Stimulated activated memory B cell treated with anti-CD40 and anti-IgM and Interleukin-4, amounts not matched to agents 10 μg/mL and 1 μg/mL and 100 μg/mL, for 72 hours (primary cell): ENCODE results near the gene SLIT2.

Experiments used
- ATAC-seq: fragments of 150-1000 bp; cut with Tn5 transposase; 2 replicates; pipeline ENCODE4 v1.10.0; 2021
- H3K27ac Mint-ChIP-seq: one replicate; pipeline ENCODE4 v1.8.0; 2022; ENCODE audit warnings: mild to moderate bottlenecking, mixed read lengths
- H3K27me3 Mint-ChIP-seq: one replicate; pipeline ENCODE4 v1.8.0; 2022; ENCODE audit warnings: mixed read lengths
- H3K36me3 Mint-ChIP-seq: one replicate; pipeline ENCODE4 v1.8.0; 2022; ENCODE audit warnings: mixed read lengths
- H3K4me1 Mint-ChIP-seq: one replicate; pipeline ENCODE4 v1.8.0; 2022; ENCODE audit warnings: mixed read lengths
- H3K4me3 Mint-ChIP-seq: one replicate; pipeline ENCODE4 v1.8.0; 2022; ENCODE audit warnings: mild to moderate bottlenecking, moderate library complexity, mixed read lengths
- H3K9me3 Mint-ChIP-seq: one replicate; pipeline ENCODE4 v1.8.0; 2022; ENCODE audit warnings: mixed read lengths

SLIT2 gene

DNA sequence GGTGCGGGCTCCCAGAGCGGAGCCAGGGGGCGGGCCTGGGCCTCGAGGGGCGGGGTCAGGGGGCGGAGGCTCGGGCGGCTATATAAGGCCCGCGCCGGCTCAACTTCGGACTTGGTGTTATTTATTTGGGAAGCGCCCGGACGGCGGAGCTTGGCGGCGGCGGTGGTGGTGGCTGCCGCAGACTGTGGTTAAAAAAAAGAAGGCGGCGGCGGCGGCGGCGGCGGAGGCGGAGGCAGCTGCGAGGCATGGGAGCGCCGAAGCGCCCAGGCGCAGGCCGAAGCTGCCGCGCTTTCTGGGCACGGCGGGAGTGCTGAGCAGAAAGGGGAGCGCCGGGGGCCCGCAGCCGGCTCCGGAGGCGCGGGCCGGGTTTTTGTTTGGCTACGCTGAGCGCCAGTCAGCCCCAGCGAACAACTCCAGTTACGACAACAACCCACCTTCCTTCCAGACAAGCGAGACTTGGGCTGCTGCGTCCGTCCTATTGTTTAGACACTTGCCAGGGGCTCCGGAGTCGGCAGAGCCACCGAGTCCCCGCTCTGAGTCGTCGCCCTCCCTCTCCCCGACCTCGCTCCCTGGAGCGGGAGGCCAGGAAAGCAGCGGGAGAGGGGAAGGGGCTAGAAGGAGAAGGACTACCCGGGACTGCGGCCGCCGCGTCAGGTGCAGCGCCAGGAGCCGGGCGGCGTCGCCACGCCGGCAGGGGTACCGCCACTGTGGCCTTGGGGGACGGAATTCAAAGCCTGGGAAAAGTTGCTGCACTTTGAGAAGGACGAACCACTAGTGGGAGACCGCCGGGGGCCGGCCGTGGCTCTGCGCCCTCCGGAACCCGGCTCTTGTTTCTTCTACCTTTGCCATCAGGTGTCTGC lies at the start of gene SLIT2:
Gene SLIT2 (plus strand): TSS at position 110 of the 860 bp plus-strand sequence. CDS start 1,911 bp downstream, outside the sequence.
- Mint-ChIP-seq H3K27me3 (peaks cover 49% of the 10 kb centered on the region), H3K4me1 (peaks cover 38% of the 10 kb centered on the region), H3K4me3 (peak within 1 kb of the TSS; percentile 74), H3K9me3 (no peaks in the 10 kb centered on the region), H3K27ac (no peak within 1 kb of the TSS), H3K36me3 (no peaks in the 10 kb centered on the region)
- peak; percentile 54 for ATAC-seq

DNA sequence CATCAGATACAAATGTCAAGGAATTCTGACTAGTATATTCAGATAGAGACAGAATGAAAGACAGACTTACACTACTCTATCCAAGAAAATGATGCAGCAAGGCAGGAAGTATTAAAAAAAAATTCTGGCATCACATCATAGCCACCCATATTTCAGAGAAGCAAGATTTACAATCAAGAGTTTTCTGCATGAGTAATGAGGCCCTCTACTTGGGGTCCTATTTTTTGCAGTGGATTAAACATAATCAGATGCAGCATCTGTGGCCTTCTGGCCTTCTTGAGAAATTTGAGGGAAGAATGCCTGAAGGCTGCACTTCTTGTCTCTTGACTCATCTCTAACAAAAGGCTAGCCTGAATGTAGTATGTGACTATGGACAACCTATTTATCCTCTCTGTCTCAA lies 48.2 kb upstream of the SLIT2 start:
- no peak overlapping the region for H3K27ac Mint-ChIP-seq
- H3K4me1 Mint-ChIP-seq = no peaks in the 10 kb centered on the region
- H3K27me3 Mint-ChIP-seq = no peaks in the 10 kb centered on the region
- no peak for ATAC-seq
- H3K4me3 Mint-ChIP-seq = no peak overlapping the region
- no peaks in the 10 kb centered on the region for H3K36me3 Mint-ChIP-seq
- H3K9me3 Mint-ChIP-seq = no peaks in the 10 kb centered on the region

DNA sequence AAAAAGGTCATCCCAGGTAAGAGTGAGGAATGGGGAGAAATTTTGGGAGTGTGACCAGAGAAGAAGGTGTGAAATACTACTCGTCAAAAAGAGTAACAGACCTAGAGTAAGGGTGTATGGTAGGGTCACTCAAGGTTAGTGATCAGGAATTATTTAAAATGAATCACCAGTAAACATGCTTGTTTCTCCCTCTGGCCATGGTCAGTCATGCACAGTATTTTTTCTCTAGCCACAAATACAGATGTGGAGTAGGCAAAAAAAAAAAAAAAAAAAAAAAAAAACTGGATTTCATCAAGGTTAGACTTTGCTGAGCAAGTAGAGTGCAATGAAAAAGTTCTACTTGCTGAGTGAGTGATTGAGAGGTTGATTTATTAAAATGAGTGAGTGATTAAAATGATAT lies 34.2 kb upstream of the SLIT2 start:
- no peaks in the 10 kb centered on the region for H3K36me3 Mint-ChIP-seq
- H3K27me3 Mint-ChIP-seq = no peaks in the 10 kb centered on the region
- ATAC-seq = no peak
- no peaks in the 10 kb centered on the region for H3K4me1 Mint-ChIP-seq
- peaks cover 6% of the 10 kb centered on the region for H3K9me3 Mint-ChIP-seq
- H3K27ac Mint-ChIP-seq = no peak overlapping the region
- H3K4me3 Mint-ChIP-seq = no peak overlapping the region

DNA sequence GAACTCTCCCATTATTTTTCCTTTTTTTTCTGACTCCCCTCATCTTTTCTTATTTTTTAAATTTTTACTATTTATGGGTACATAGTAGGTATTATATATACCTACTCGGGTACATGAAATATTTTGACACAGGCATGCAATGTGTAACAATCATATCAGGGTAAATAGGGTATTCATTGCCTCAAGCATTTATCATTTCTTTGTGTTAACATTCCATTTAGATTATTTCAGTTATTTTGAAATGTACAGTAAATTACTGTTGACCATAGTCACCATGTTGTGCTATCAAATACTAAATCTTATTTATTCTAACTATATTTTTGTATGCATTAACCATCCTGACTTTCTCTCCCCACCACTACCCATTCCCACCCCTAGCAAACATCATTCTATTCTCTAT lies 33.8 kb upstream of the SLIT2 start:
- Mint-ChIP-seq H3K4me1 (no peaks in the 10 kb centered on the region), H3K27ac (no peak overlapping the region), H3K4me3 (no peak overlapping the region), H3K9me3 (peaks cover 8% of the 10 kb centered on the region), H3K36me3 (no peaks in the 10 kb centered on the region), H3K27me3 (no peaks in the 10 kb centered on the region)
- no peak for ATAC-seq

GRCh38 chr4:20219521-20219920 lies 32.2 kb upstream of the SLIT2 start:
- peaks cover 8% of the 10 kb centered on the region for H3K9me3 Mint-ChIP-seq
- no peak overlapping the region for H3K27ac Mint-ChIP-seq
- H3K36me3 Mint-ChIP-seq = no peaks in the 10 kb centered on the region
- H3K4me3 Mint-ChIP-seq = no peak overlapping the region
- ATAC-seq = no peak
- no peaks in the 10 kb centered on the region for H3K4me1 Mint-ChIP-seq
- H3K27me3 Mint-ChIP-seq = no peaks in the 10 kb centered on the region

DNA sequence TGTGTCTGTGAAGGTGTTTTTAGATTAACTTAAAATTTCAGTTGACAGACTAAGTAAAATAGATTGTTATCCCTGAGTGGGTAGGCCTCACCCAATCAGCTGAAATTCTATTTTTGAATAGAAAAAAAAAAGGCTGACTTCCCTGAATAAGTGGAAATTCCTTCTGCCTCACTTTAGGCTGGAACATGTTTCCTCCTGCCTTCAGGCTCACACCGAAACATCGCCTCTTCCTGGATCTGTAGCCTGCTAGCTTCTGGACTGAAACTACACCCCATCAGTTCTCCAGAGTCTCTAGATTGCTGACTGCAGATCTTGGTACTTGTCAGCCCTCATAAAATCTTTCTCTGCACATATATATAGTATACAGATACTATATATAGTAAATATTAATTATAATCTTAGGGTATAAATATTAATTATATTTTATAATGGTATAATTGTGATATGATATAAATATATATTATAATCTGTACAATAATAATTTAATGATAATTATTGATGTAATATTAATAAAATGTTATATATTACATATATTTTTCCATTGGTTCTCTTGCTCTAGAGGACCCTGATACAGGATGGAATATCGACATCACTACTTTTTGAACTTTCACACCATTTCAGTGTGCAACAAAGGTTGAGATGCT lies 13.7 kb upstream of the SLIT2 start:
- H3K9me3 Mint-ChIP-seq = peaks cover 4% of the 10 kb centered on the region
- H3K4me3 Mint-ChIP-seq = no peak overlapping the region
- no peak for ATAC-seq
- H3K27ac Mint-ChIP-seq = no peak overlapping the region
- H3K36me3 Mint-ChIP-seq = no peaks in the 10 kb centered on the region
- no peaks in the 10 kb centered on the region for H3K4me1 Mint-ChIP-seq
- H3K27me3 Mint-ChIP-seq = no peaks in the 10 kb centered on the region

DNA sequence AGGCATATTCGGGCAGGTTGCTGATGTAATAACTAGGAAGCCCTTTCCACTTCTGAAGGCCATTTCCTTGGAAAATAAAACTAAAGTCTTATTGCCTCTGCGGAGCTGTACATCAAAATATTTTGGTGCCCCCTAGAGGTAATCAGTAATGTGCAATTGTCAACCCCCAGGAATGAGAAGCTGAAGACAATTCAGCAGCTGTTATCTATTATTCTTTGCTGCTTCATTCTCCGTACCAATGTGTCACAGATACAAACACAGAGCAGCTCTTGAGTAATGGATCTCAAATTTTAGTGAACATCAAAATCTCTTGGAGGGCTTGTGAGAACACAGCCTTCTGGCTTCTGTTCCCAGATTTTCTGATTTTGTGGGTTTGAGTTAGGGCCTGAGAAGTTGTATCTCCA lies 3.5 kb upstream of the SLIT2 start:
- no peak overlapping the region for H3K27ac Mint-ChIP-seq
- H3K27me3 Mint-ChIP-seq = peaks cover 24% of the 10 kb centered on the region
- no peak overlapping the region for H3K4me3 Mint-ChIP-seq
- peaks cover 14% of the 10 kb centered on the region for H3K4me1 Mint-ChIP-seq
- no peak for ATAC-seq
- H3K36me3 Mint-ChIP-seq = no peaks in the 10 kb centered on the region
- no peaks in the 10 kb centered on the region for H3K9me3 Mint-ChIP-seq

DNA sequence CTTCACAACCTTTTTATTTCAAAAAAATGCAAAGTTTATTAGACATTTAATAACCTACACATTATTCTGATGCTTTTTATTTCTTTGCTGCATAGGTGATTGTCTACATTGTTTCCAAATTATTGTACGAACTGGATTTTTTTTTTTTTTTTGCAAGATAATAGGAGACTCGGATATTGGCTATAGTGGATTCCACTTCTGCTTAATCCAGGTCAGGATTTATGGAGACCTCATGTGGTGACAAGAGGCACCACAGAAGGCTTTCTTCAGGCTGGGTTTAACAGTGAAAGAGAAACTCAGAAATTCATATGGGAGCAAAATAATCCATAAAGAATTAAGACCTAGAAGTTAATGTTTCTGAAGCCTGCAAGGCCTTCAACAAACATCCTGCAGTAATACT lies 2.4 kb upstream of the SLIT2 start:
- no peak overlapping the region for H3K27ac Mint-ChIP-seq
- no peaks in the 10 kb centered on the region for H3K9me3 Mint-ChIP-seq
- peaks cover 26% of the 10 kb centered on the region for H3K4me1 Mint-ChIP-seq
- no peak for ATAC-seq
- H3K36me3 Mint-ChIP-seq = no peaks in the 10 kb centered on the region
- no peak overlapping the region for H3K4me3 Mint-ChIP-seq
- H3K27me3 Mint-ChIP-seq = peaks cover 35% of the 10 kb centered on the region

- Mint-ChIP-seq H3K27ac (no peak overlapping the region), H3K9me3 (no peaks in the 10 kb centered on the region), H3K36me3 (no peaks in the 10 kb centered on the region), H3K27me3 (peaks cover 49% of the 10 kb centered on the region), H3K4me1 (peaks cover 38% of the 10 kb centered on the region), H3K4me3 (peak overlapping the region; percentile 65)
- ATAC-seq = no peak
Measured at GRCh38 chr4:20251031-20251795, 492 bp upstream of the SLIT2 start.

- H3K36me3 Mint-ChIP-seq = no peaks in the 10 kb centered on the region
- peak overlapping the region; percentile 69 for H3K4me3 Mint-ChIP-seq
- H3K27ac Mint-ChIP-seq = no peak overlapping the region
- no peaks in the 10 kb centered on the region for H3K9me3 Mint-ChIP-seq
- no peak for ATAC-seq
- peaks cover 38% of the 10 kb centered on the region for H3K4me1 Mint-ChIP-seq
- H3K27me3 Mint-ChIP-seq = peaks cover 49% of the 10 kb centered on the region
Measured at GRCh38 chr4:20252656-20253282, 1.1 kb downstream of the SLIT2 start.

- Mint-ChIP-seq H3K36me3 (no peaks in the 10 kb centered on the region), H3K4me3 (no peak overlapping the region), H3K4me1 (peaks cover 38% of the 10 kb centered on the region), H3K9me3 (no peaks in the 10 kb centered on the region), H3K27me3 (peaks cover 49% of the 10 kb centered on the region), H3K27ac (no peak overlapping the region)
- ATAC-seq = no peak
Measured at GRCh38 chr4:20253283-20253734, 1.6 kb downstream of the SLIT2 start.

DNA sequence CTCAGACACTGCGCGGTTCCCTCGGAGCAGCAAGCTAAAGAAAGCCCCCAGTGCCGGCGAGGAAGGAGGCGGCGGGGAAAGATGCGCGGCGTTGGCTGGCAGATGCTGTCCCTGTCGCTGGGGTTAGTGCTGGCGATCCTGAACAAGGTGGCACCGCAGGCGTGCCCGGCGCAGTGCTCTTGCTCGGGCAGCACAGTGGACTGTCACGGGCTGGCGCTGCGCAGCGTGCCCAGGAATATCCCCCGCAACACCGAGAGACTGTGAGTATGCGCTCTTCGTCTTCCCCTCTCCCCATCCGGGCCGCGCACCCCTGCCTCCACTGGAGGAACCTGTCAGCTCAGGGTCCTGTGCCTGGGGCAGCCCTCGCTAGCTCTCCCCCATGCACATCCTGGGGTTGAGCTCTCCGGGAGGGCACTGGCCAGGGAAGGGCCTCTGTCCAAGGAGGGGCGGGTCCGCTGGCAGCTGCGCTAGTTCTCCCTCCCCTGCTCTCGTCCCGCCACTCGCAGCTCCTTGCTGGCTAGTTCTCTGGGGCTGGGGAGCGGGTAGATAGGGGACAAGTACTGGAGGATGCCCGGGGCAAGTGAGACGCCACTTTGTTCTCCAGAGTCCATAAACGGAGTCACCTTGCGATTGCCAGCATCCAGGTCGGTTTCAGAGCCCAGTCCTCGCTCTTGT lies 2.2 kb downstream of the SLIT2 start:
- peaks cover 49% of the 10 kb centered on the region for H3K27me3 Mint-ChIP-seq
- H3K4me3 Mint-ChIP-seq = peak overlapping the region; percentile 53
- ATAC-seq = peak; percentile 21

GRCh38 chr4:20254511-20255250 lies 3.0 kb downstream of the SLIT2 start:
- ATAC-seq = peak; percentile 13
- Mint-ChIP-seq H3K27me3 (peaks cover 49% of the 10 kb centered on the region), H3K27ac (no peak overlapping the region), H3K4me3 (peak overlapping the region; percentile 70), H3K4me1 (peaks cover 38% of the 10 kb centered on the region), H3K36me3 (no peaks in the 10 kb centered on the region), H3K9me3 (no peaks in the 10 kb centered on the region)

More for the DNA sequence above, 2.2 kb downstream of the SLIT2 start:
- H3K36me3 Mint-ChIP-seq = no peaks in the 10 kb centered on the region
- H3K9me3 Mint-ChIP-seq = no peaks in the 10 kb centered on the region
- peaks cover 38% of the 10 kb centered on the region for H3K4me1 Mint-ChIP-seq
- no peak overlapping the region for H3K27ac Mint-ChIP-seq

GRCh38 chr4:20255251-20255586 lies 3.5 kb downstream of the SLIT2 start:
- Mint-ChIP-seq H3K9me3 (no peaks in the 10 kb centered on the region), H3K27me3 (peaks cover 48% of the 10 kb centered on the region), H3K4me3 (peak overlapping the region; percentile 33), H3K27ac (no peak overlapping the region), H3K4me1 (peaks cover 38% of the 10 kb centered on the region), H3K36me3 (no peaks in the 10 kb centered on the region)
- no peak for ATAC-seq
